GM12878 (cell line): ENCODE data around the gene LOXL3. TPM values are rescaled to one million over a fixed set of nuclear protein-coding genes. Genes with fewer than 3 reads are reported as not detected.
A peak's percentile ranks its signal among the peaks of the same experiment; 100 is the strongest.

Source experiments
- BACH1 ChIP-seq: fragments of 450-650 bp; IDR thresholded peaks from 2 replicates; pipeline ENCODE4 v1.6.1; 2017; ENCODE audit warnings: mild to moderate bottlenecking, borderline replicate concordance
- BCL11A ChIP-seq: IDR thresholded peaks from 2 replicates; pipeline ENCODE4 v1.6.1; 2011; ENCODE audit warnings: low read depth, low read length
- BCL3 ChIP-seq: IDR thresholded peaks from 2 replicates; pipeline ENCODE4 v1.6.1; 2011; ENCODE audit warnings: borderline replicate concordance, low read depth, mild to moderate bottlenecking, moderate library complexity, low read length; ENCODE audit not compliant: insufficient read depth, poor library complexity, severe bottlenecking
- CREM ChIP-seq: IDR thresholded peaks from 2 replicates; pipeline ENCODE4 v1.6.1; 2014; ENCODE audit warnings: antibody characterized with exemption, low read depth
- EP300 ChIP-seq, 2 experiments: fragments of 150-350 bp in 1 of 2; IDR thresholded peaks; 2 replicates each; pipeline ENCODE4 v1.6.1; 2011 to 2012; ENCODE audit warnings: low read depth in 2 of 2, low read length in 2 of 2, borderline replicate concordance in 1 of 2, improper control_type of control experiment in 1 of 2, inconsistent platforms in 1 of 2; ENCODE audit not compliant: control insufficient read depth in 1 of 2
- MTA3 ChIP-seq: IDR thresholded peaks from 2 replicates; pipeline ENCODE4 v1.6.1; 2012; ENCODE audit warnings: low read length, inconsistent platforms, borderline replicate concordance
- MYC ChIP-seq: IDR thresholded peaks from 2 replicates; pipeline ENCODE4 v1.6.1; 2011; ENCODE audit warnings: mild to moderate bottlenecking, low read length, moderate library complexity, inconsistent platforms; ENCODE audit not compliant: insufficient read depth, insufficient replicate concordance, insufficient read length, severe bottlenecking
- NFXL1 ChIP-seq: fragments of 450-650 bp; IDR thresholded peaks from 2 replicates; pipeline ENCODE4 v1.6.1; 2017; ENCODE audit warnings: antibody characterized with exemption, mild to moderate bottlenecking, borderline replicate concordance
- POLR2AphosphoS5 ChIP-seq: IDR thresholded peaks from 2 replicates; pipeline ENCODE4 v1.6.1; 2011; ENCODE audit warnings: mild to moderate bottlenecking, low read length, inconsistent platforms
- PRDM15 ChIP-seq: fragments of 450-650 bp; formaldehyde crosslinking; IDR thresholded peaks from 2 replicates; pipeline ENCODE4 v1.4.0; 2020; ENCODE audit warnings: mild to moderate bottlenecking, moderate library complexity
- RAD51 ChIP-seq: fragments of 450-650 bp; IDR thresholded peaks from 2 replicates; pipeline ENCODE4 v1.6.1; 2016; ENCODE audit warnings: moderate library complexity, mild to moderate bottlenecking, inconsistent platforms
- RELA ChIP-seq: fragments of 450-650 bp; IDR thresholded peaks from 2 replicates; pipeline ENCODE4 v1.8.0; 2014; ENCODE audit warnings: borderline replicate concordance; ENCODE audit not compliant: partially characterized antibody
- SIN3A ChIP-seq: IDR thresholded peaks from 2 replicates; pipeline ENCODE4 v1.6.1; 2012; ENCODE audit warnings: low read depth, low read length, improper control_type of control experiment
- SKIL ChIP-seq: fragments of 450-650 bp; IDR thresholded peaks from 2 replicates; pipeline ENCODE4 v1.6.1; 2017; ENCODE audit warnings: mild to moderate bottlenecking, low read depth, inconsistent platforms; ENCODE audit not compliant: poor library complexity, severe bottlenecking
- STAT1 ChIP-seq: fragments of 450-650 bp; conservative IDR thresholded peaks from 2 replicates; pipeline ENCODE4 v1.6.1; 2014; ENCODE audit warnings: antibody characterized with exemption, mild to moderate bottlenecking
- STAT3 ChIP-seq: IDR thresholded peaks from 2 replicates; pipeline ENCODE4 v1.6.1; 2011; ENCODE audit warnings: low read depth, low read length, improper control_type of control experiment
- TCF12 ChIP-seq: IDR thresholded peaks from 2 replicates; pipeline ENCODE4 v1.6.1; 2011; ENCODE audit warnings: low read depth, mild to moderate bottlenecking, low read length
- TCF3 ChIP-seq: IDR thresholded peaks from 2 replicates; pipeline ENCODE4 v1.6.1; 2012; ENCODE audit warnings: low read depth, mild to moderate bottlenecking, low read length, borderline replicate concordance; ENCODE audit not compliant: insufficient read depth
- ZNF217 ChIP-seq: fragments of 450-650 bp; IDR thresholded peaks from 2 replicates; pipeline ENCODE4 v1.6.1; 2017; ENCODE audit warnings: antibody characterized with exemption, mild to moderate bottlenecking
- polyA plus RNA-seq, 11 experiments: library from polyadenylated mRNA; depleted of rRNA in 4 of 11; unstranded in 6 of 11; stranded (reverse) in 5 of 11; fragments of >200 nt; fragmentation: Nextera tagmentation in 4 of 11; fragmentation: Illumina TruSeq in 1 of 11; extraction: Ambion mirVana in 4 of 11; extraction: Trizol in 1 of 11; gene quantifications; 1 replicate in 1 of 11; 2 replicates in 10 of 11; pipeline versions ENCODE4 v1.2.1 to v1.2.3, GENCODE V29; 2011 to 2016; ENCODE audit warnings: inconsistent platforms in 2 of 11, missing spikeins in 2 of 11, low read depth in 1 of 11
- total RNA-seq, 4 experiments: library from RNA; depleted of rRNA in 3 of 4; stranded (reverse); fragments of >200 nt in 3 of 4; fragmentation: Illumina TruSeq in 1 of 4; extraction: Trizol in 1 of 4; gene quantifications; 2 replicates each; pipeline versions ENCODE4 v1.2.1 to v1.2.3, GENCODE V29; 2013 to 2021
- TF ChIP-seq, protein P1 (sequence below): fragments of 450-650 bp; IDR thresholded peaks from 2 replicates; pipeline ENCODE4 v1.6.1; 2018; ENCODE audit warnings: borderline replicate concordance, mild to moderate bottlenecking; ENCODE audit not compliant: partially characterized antibody

Gene LOXL3
- total and polyA plus RNA-seq, 10 of the 15 experiments (the other 5 are each of a cell fraction or from before 2014, with no cell fraction given), result 6.2 to 40.9 (median 23.3) TPM

GRCh38 chr2:74502720-74503505 is 50.8 kb downstream of the LOXL3 start (continued):
- TF ChIP-seq PRDM15 (CRISPR knock-in tag) (no peak), ZNF217 (no peak), BCL3 (no peak), RELA (peak; percentile 6), BCL11A (no peak), NFXL1 (no peak), MTA3 (no peak), SIN3A (no peak), SKIL (no peak), STAT3 (no peak), CREM (no peak), STAT1 (no peak), POLR2AphosphoS5 (peak; percentile 70; the same call in 1 of the 2 replicates), BACH1 (no peak), RAD51 (no peak), TCF3 (peak; percentile 81; the same call in 1 of the 2 replicates), MYC (no peak), EP300 (IDR thresholded peaks at IDR 0.05; ENCODE audit: borderline replicate concordance in 1 of 2, control insufficient read depth in 1 of 2, low read depth in 2 of 2, low read length in 2 of 2) (no peak), TCF12 (peak; percentile 73)
- TF ChIP-seq, protein P1, sequence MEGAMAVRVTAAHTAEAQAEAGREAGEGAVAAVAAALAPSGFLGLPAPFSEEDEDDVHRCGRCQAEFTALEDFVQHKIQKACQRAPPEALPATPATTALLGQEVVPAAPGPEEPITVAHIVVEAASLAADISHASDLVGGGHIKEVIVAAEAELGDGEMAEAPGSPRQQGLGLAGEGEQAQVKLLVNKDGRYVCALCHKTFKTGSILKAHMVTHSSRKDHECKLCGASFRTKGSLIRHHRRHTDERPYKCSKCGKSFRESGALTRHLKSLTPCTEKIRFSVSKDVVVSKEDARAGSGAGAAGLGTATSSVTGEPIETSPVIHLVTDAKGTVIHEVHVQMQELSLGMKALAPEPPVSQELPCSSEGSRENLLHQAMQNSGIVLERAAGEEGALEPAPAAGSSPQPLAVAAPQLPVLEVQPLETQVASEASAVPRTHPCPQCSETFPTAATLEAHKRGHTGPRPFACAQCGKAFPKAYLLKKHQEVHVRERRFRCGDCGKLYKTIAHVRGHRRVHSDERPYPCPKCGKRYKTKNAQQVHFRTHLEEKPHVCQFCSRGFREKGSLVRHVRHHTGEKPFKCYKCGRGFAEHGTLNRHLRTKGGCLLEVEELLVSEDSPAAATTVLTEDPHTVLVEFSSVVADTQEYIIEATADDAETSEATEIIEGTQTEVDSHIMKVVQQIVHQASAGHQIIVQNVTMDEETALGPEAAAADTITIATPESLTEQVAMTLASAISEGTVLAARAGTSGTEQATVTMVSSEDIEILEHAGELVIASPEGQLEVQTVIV, result no peak
